GM23248 (cell line): ENCODE data around the gene PES1. TPM values are rescaled to one million over a fixed set of nuclear protein-coding genes. Genes with fewer than 3 reads are reported as not detected.

Experiments
- DNase-seq: peaks from one replicate; pipeline ENCODE4 v3.0.0-alpha.2; 2015
- H2AFZ ChIP-seq: fragments of 200-600 bp; sonication (generic); 2 replicates; pipeline ENCODE4 v1.6.1; 2016; ENCODE audit warnings: antibody characterized with exemption
- H3F3A ChIP-seq: fragments of 200-600 bp; sonication (generic); 2 replicates; pipeline ENCODE4 v1.6.1; 2016; ENCODE audit warnings: mild to moderate bottlenecking, antibody characterized with exemption, mixed run types; ENCODE audit not compliant: insufficient read depth
- H3K27ac ChIP-seq: fragments of 200-600 bp; sonication (generic); 2 replicates; pipeline ENCODE4 v1.5.1; 2016; ENCODE audit warnings: mild to moderate bottlenecking
- H3K27me3 ChIP-seq: fragments of 200-600 bp; sonication (generic); replicated peaks from 2 replicates; pipeline ENCODE4 v1.6.1; 2016; ENCODE audit warnings: mild to moderate bottlenecking; ENCODE audit not compliant: insufficient read depth
- H3K36me3 ChIP-seq: fragments of 200-600 bp; sonication (generic); 2 replicates; pipeline ENCODE4 v1.6.1; 2016; ENCODE audit warnings: low read depth, mild to moderate bottlenecking
- H3K4me1 ChIP-seq: fragments of 200-600 bp; sonication (generic); 2 replicates; pipeline ENCODE4 v1.6.1; 2016; ENCODE audit warnings: mild to moderate bottlenecking; ENCODE audit not compliant: insufficient read depth
- H3K4me2 ChIP-seq: fragments of 200-600 bp; sonication (generic); one replicate; pipeline ENCODE4 v1.6.1; 2016; ENCODE audit warnings: mild to moderate bottlenecking; ENCODE audit not compliant: unreplicated experiment
- H3K4me3 ChIP-seq: fragments of 200-600 bp; sonication (generic); 2 replicates; pipeline ENCODE4 v1.5.1; 2016; ENCODE audit warnings: mild to moderate bottlenecking
- H3K79me2 ChIP-seq: fragments of 200-600 bp; sonication (generic); 2 replicates; pipeline ENCODE4 v1.6.1; 2016; ENCODE audit warnings: mild to moderate bottlenecking; ENCODE audit not compliant: insufficient read depth
- H3K9ac ChIP-seq: fragments of 200-600 bp; sonication (generic); 2 replicates; pipeline ENCODE4 v1.6.1; 2016; ENCODE audit warnings: mild to moderate bottlenecking
- H3K9me2 ChIP-seq: fragments of 200-600 bp; sonication (generic); 2 replicates; pipeline ENCODE4 v1.6.1; 2016; ENCODE audit warnings: mixed run types, mild to moderate bottlenecking, moderate library complexity; ENCODE audit not compliant: insufficient read depth
- H3K9me3 ChIP-seq: fragments of 200-600 bp; sonication (generic); one replicate; pipeline ENCODE4 v1.6.1; 2017; ENCODE audit warnings: low read depth
- H4K20me1 ChIP-seq: fragments of 200-600 bp; sonication (generic); 2 replicates; pipeline ENCODE4 v1.6.0; 2016; ENCODE audit not compliant: insufficient read depth
- EZH2 ChIP-seq: fragments of 200-600 bp; sonication (generic); IDR thresholded peaks from 2 replicates; pipeline ENCODE4 v1.6.1; 2018; ENCODE audit warnings: antibody characterized with exemption, mild to moderate bottlenecking; ENCODE audit not compliant: insufficient read depth, poor library complexity, severe bottlenecking
- EZH2phosphoT487 ChIP-seq: fragments of 200-600 bp; sonication (generic); IDR thresholded peaks from 2 replicates; pipeline ENCODE4 v1.6.1; 2018; ENCODE audit warnings: antibody characterized with exemption, moderate library complexity, mild to moderate bottlenecking, low read depth; ENCODE audit not compliant: insufficient read depth
- WGBS, 2 experiments: methylation state at CpG; one replicate each; pipeline ENCODE4 v1.1.6; 2015 to 2017; ENCODE audit warnings: low lambda C conversion rate in 2 of 2, low coverage in 1 of 2; ENCODE audit errors: missing lambda C conversion rate in 2 of 2; 5-methylcytosine and 5-hydroxymethylcytosine counted together
- in situ Hi-C: fragments of 300-500 bp; cut with MboI; formaldehyde crosslinking; loops from 2 replicates; pipeline ENCODE4 v1.15.0; 2020
- polyA plus RNA-seq: library from polyadenylated mRNA; unstranded; fragments of >200 nt; fragmentation: Nextera tagmentation; extraction: Ambion mirVana; gene quantifications from 2 replicates; pipeline ENCODE4 v1.2.1, GENCODE V29; 2016
- total RNA-seq: library from RNA; depleted of rRNA; stranded (reverse); fragments of >200 nt; shearing (Covaris generic); gene quantifications from 2 replicates; pipeline ENCODE4 v1.2.3, GENCODE V29; 2014; rRNA removed

PES1 gene
- total RNA-seq (63.2 and 83.7 TPM in 2 replicates), polyA plus RNA-seq (67.8 and 74.1 TPM in 2 replicates)

DNA sequence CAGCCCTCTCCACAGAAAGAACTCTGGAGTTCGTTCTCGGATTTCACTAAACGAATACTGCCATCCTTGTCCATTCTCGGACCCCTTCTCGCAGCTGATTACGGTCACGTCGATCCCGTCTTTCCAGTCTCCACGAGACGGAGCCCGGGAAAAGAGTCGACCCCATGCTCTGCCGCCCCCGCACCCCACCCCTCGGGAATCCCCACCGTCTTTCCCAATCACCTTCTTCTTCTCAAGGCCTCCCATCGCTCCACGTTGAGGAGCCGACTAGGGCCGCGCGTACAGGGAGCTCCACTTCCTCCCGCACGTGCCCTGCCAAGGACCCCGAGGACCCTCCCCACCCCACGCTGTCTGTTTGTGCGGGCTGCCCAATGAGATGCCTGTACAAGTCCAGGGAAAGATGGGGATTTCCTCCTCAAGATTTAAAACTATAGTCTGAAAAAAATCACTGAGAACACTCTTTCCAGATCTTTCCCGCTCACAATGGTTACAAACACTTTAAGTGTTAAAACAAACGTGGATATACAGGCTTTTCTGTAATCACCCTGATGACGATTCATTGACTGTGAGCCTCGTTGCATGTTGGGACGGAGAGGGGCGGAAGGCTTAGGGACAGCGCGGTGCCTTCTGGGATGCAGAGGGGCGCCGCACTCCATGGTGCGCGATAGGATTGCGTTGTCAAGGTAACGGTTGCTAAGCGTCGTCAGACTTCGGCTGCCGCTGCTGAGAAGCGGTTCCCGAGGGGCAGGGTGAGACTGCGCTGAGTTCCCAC, at the start of gene PES1:
PES1 (minus strand) TSS at position 323 of the 772 bp plus-strand sequence; CDS start at position 246, 77 bp downstream.
- Histone ChIP-seq H3K4me2 (peak within 1 kb of the TSS; percentile 86), H3K9ac (peak within 1 kb of the TSS; percentile 99), H3K27ac (peak within 1 kb of the TSS; percentile 88), H3K36me3 (peaks cover 17% of the 10 kb centered on the region; the same call in 1 of the 2 replicates), H3K79me2 (peaks cover 38% of the 10 kb centered on the region), H3K4me1 (peaks cover 11% of the 10 kb centered on the region), H2AFZ (peak within 1 kb of the TSS; percentile 81), H4K20me1 (no peaks in the 10 kb centered on the region), H3K9me2 (no peaks in the 10 kb centered on the region), H3F3A (no peaks in the 10 kb centered on the region), H3K9me3 (no peaks in the 10 kb centered on the region), H3K4me3 (peak within 1 kb of the TSS; percentile 99), H3K27me3 (peaks cover 7% of the 10 kb centered on the region; the same call in 1 of the 2 replicates)
- DNase-seq: peak; percentile 100
- in situ Hi-C loops: no loop called here
- WGBS, 2 experiments: 1 to 2% methylated on average over 44 to 49 of the region's 49 CpGs
- no peak for TF ChIP-seq EZH2
- no peak for TF ChIP-seq EZH2phosphoT487

DNA sequence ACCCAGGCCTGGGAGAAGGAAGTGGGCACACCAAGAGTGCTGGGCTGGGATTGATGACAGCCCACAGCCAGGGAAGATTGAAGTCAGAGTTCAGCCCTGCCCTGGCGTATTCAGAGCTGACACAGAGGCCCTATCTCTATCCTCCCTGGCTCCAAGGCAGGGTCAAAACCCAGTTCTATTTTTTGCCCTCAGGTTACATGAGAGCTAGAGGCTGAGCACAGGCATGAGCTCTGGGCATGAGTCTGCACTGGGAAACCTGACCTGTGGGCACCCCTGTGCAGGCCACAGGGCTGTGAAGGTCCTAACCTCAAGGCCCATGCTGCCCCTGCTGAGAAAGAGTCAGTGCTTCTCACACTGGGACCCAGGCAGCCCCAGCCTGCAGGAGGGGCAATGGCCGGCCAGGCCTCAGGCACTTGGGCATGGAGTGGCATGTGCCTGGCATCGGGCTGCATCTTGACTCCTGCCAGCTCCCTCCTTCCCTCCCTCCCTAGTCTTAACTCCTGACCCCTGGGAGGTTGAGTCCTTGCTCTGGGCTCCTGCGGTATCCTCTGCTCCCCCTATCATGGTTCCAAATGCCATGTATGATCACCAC, 49.2 kb upstream of the PES1 start:
- Histone ChIP-seq H3K4me3 (no peak overlapping the region), H3K27ac (no peak overlapping the region), H3K4me1 (peaks cover 25% of the 10 kb centered on the region), H3K27me3 (no peaks in the 10 kb centered on the region), H3K79me2 (peaks cover 72% of the 10 kb centered on the region), H3F3A (peaks cover 18% of the 10 kb centered on the region), H3K9ac (no peak overlapping the region), H3K9me3 (no peaks in the 10 kb centered on the region), H4K20me1 (no peaks in the 10 kb centered on the region), H3K4me2 (no peak overlapping the region), H3K9me2 (no peaks in the 10 kb centered on the region), H3K36me3 (no peaks in the 10 kb centered on the region), H2AFZ (no peak overlapping the region)
- no peak for DNase-seq
- TF ChIP-seq EZH2phosphoT487 (no peak), EZH2 (no peak)
- in situ Hi-C loops: no loop called here
- 97 to 100% methylated on average over 4 of the region's 4 CpGs for WGBS, 2 experiments

DNA sequence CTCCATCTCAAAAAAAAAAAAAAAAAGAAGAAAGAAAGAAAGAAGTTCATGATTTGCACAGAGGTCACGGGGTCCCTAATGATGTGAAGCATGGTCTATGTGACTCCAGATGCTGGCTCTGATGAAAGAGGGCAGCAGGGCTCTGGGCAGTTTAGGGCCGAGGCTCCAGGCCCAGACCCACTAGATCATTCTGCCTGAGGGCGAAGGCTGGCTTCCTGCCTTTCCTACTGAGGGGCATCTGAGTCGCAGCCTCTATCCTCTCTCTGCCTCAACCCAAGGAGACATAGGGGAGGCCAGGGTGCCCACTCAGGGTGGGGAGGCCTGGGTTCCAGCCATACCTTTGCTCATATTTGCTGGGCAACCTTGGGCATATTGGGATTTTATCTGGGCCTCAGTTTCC, 48.7 kb upstream of the PES1 start:
- WGBS, 2 experiments: 99 to 100% methylated on average over 4 of the region's 4 CpGs
- no peaks in the 10 kb centered on the region for H3K9me3 ChIP-seq
- H4K20me1 ChIP-seq: no peaks in the 10 kb centered on the region
- peaks cover 25% of the 10 kb centered on the region for H3K4me1 ChIP-seq
- H3K9ac ChIP-seq: no peak overlapping the region
- TF ChIP-seq EZH2: no peak
- no peak for TF ChIP-seq EZH2phosphoT487
- in situ Hi-C loops: no loop called here
- no peak overlapping the region for H3K4me3 ChIP-seq
- no peaks in the 10 kb centered on the region for H3K36me3 ChIP-seq
- no peak for DNase-seq
- no peaks in the 10 kb centered on the region for H3K27me3 ChIP-seq
- peaks cover 68% of the 10 kb centered on the region for H3K79me2 ChIP-seq
- H2AFZ ChIP-seq: no peak overlapping the region
- H3K27ac ChIP-seq: no peak overlapping the region
- no peaks in the 10 kb centered on the region for H3K9me2 ChIP-seq
- H3K4me2 ChIP-seq: no peak overlapping the region
- peaks cover 18% of the 10 kb centered on the region for H3F3A ChIP-seq

DNA sequence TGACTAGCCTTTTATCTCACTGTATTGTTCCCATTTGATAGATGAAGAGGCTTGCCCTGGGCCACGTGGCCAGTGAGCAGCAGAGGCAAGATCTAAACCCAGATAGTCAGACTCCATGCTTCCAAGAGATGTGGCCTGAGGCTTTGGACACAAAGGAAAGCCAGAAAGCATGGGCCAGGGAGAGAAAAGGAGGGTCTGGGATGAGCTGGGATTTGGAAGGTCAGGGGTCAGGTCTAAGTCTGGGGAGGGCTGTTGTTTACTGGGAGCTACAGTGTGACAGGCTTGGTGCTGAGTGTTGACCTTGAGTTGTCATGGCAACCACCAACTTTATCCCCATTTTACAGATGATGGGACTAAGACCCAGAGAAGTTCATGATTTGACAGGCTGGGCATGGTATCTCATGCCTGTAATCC, 46.0 kb upstream of the PES1 start:
- Histone ChIP-seq H3K4me2 (peak overlapping the region; percentile 93), H4K20me1 (no peaks in the 10 kb centered on the region), H3K27me3 (no peaks in the 10 kb centered on the region), H3K4me1 (peaks cover 23% of the 10 kb centered on the region), H2AFZ (no peak overlapping the region), H3K27ac (no peak overlapping the region), H3K79me2 (peaks cover 61% of the 10 kb centered on the region), H3K9ac (no peak overlapping the region), H3K9me3 (no peaks in the 10 kb centered on the region), H3K9me2 (no peaks in the 10 kb centered on the region), H3K36me3 (no peaks in the 10 kb centered on the region), H3K4me3 (peak overlapping the region; percentile 79), H3F3A (peaks cover 8% of the 10 kb centered on the region; the same call in 1 of the 2 replicates)
- TF ChIP-seq EZH2phosphoT487 (no peak), EZH2 (no peak)
- DNase-seq: peak; percentile 18
- in situ Hi-C loops: loop anchor here (10.0 kb wide), 2 partner anchors 117 to 267 kb away; no protein-coding TSS in a partner anchor
- WGBS, 2 experiments: 46 to 61% methylated on average over 1 of the region's 1 CpG
